Anterior cingulate cortex (tissue), 58 donors: ENCODE results near the gene SCN9A.
"Not testable (repeated sequence)": the region's sequence is repeated elsewhere in the genome, so short reads cannot be mapped to it uniquely, and the experiment has no call there.

Experiments used
- DNase-seq, 58 donors: peaks; one replicate each; lab custom pipeline; 2025; lab: John Stamatoyannopoulos, UW

Gene SCN9A

GRCh38 chr2:166376488-166376828, 714 bp upstream of the SCN9A start:
- no peak for DNase-seq

GRCh38 chr2:166375195-166375735, 479 bp downstream of the SCN9A start:
- DNase-seq: peak in 10 of 58 donors; percentile 10 to 73 (median 38)

GRCh38 chr2:166373951-166374350, 1.8 kb downstream of the SCN9A start:
- peak in 1 of 58 donors; percentile 2 for DNase-seq

- DNase-seq: no peak
Observed at GRCh38 chr2:166373539-166373938, 2.2 kb downstream of the SCN9A start.

- DNase-seq: no peak
Observed at GRCh38 chr2:166373105-166373504, 2.6 kb downstream of the SCN9A start.

GRCh38 chr2:166372046-166372445, 3.7 kb downstream of the SCN9A start:
- no peak for DNase-seq

GRCh38 chr2:166365803-166366420, 9.8 kb downstream of the SCN9A start:
- no peak for DNase-seq

- no peak for DNase-seq
Observed at GRCh38 chr2:166365239-166365638, 10.5 kb downstream of the SCN9A start.

- DNase-seq: no peak
Observed at GRCh38 chr2:166364476-166365161, 11.1 kb downstream of the SCN9A start.

- DNase-seq: no peak
Observed at GRCh38 chr2:166361351-166362153, 14.2 kb downstream of the SCN9A start.

- no peak for DNase-seq
Observed at GRCh38 chr2:166360906-166361305, 14.8 kb downstream of the SCN9A start.

- DNase-seq: no peak
Observed at GRCh38 chr2:166360426-166360825, 15.3 kb downstream of the SCN9A start.

- DNase-seq: not testable (repeated sequence)
Observed at GRCh38 chr2:166357950-166358321, 17.8 kb downstream of the SCN9A start.

GRCh38 chr2:166357068-166357949, 18.4 kb downstream of the SCN9A start:
- DNase-seq: no peak

GRCh38 chr2:166351319-166351718, 24.4 kb downstream of the SCN9A start:
- DNase-seq: no peak

- no peak for DNase-seq
Observed at GRCh38 chr2:166350525-166350924, 25.2 kb downstream of the SCN9A start.

GRCh38 chr2:166344286-166345113, 31.2 kb downstream of the SCN9A start:
- no peak for DNase-seq

GRCh38 chr2:166343467-166343866, 32.3 kb downstream of the SCN9A start:
- no peak for DNase-seq

- DNase-seq: no peak
Observed at GRCh38 chr2:166341426-166341825, 34.3 kb downstream of the SCN9A start.
